ENCODE data around the gene SERP2.

The SERP2 gene

GRCh38 chr13:44413095-44413494, 39.5 kb downstream of the SERP2 start:
- DNase-seq = peak; percentile 28

- no peak for DNase-seq
These were observed 41.1 kb downstream of the SERP2 start for GRCh38 chr13:44414716-44415115.

- DNase-seq = no peak
These were observed 42.2 kb downstream of the SERP2 start for GRCh38 chr13:44415815-44416214.

- DNase-seq = no peak
These were observed 42.7 kb downstream of the SERP2 start for GRCh38 chr13:44416301-44416700.

- DNase-seq = no peak
These were observed 43.1 kb downstream of the SERP2 start for GRCh38 chr13:44416744-44417143.

- no peak for DNase-seq
These were observed 43.8 kb downstream of the SERP2 start for GRCh38 chr13:44417446-44417845.

GRCh38 chr13:44417876-44418275, 44.3 kb downstream of the SERP2 start:
- DNase-seq = no peak

- DNase-seq = peak; percentile 54
These were observed 47.0 kb downstream of the SERP2 start for GRCh38 chr13:44420376-44421220.

- DNase-seq = no peak
These were observed 48.4 kb downstream of the SERP2 start for GRCh38 chr13:44421853-44422525.

- DNase-seq = no peak
These were observed 49.4 kb downstream of the SERP2 start for GRCh38 chr13:44422755-44423643.

- no peak for DNase-seq
These were observed 50.2 kb downstream of the SERP2 start for GRCh38 chr13:44423824-44424223.

- no peak for DNase-seq
These were observed 51.6 kb downstream of the SERP2 start for GRCh38 chr13:44425041-44425814.

GRCh38 chr13:44425815-44426078, 52.1 kb downstream of the SERP2 start:
- no peak for DNase-seq

GRCh38 chr13:44426461-44426860, 52.8 kb downstream of the SERP2 start:
- DNase-seq = no peak

- DNase-seq = no peak
These were observed 55.7 kb downstream of the SERP2 start for GRCh38 chr13:44429311-44429710.

- DNase-seq = no peak
These were observed 57.5 kb downstream of the SERP2 start for GRCh38 chr13:44431150-44431549.

- no peak for DNase-seq
These were observed 59.0 kb downstream of the SERP2 start for GRCh38 chr13:44432650-44433049.

GRCh38 chr13:44433863-44434765, 60.5 kb downstream of the SERP2 start:
- DNase-seq = no peak

- no peak for DNase-seq
These were observed 61.1 kb downstream of the SERP2 start for GRCh38 chr13:44434766-44435141.

- peak; percentile 98 for DNase-seq
These were observed 61.7 kb downstream of the SERP2 start for GRCh38 chr13:44435142-44435918.

All from fibroblast of skin of abdomen (primary cell).